GM23338 (cell line): ENCODE measurements around the gene ATP8A2. TPM values are rescaled to one million over a fixed set of nuclear protein-coding genes. Genes with fewer than 3 reads are reported as not detected.

Experiments used
- ATAC-seq: fragments of 200-7000 bp; cut with Tn5 transposase; 3 replicates; pipeline ENCODE4 v1.9.1; 2020
- DNase-seq: peaks from one replicate; pipeline ENCODE4 v3.0.0-alpha.2; 2015; ENCODE audit warnings: low spot score
- H2AFZ ChIP-seq: fragments of 200-600 bp; sonication (generic); 2 replicates; pipeline ENCODE4 v1.8.0; 2016; ENCODE audit warnings: antibody characterized with exemption, mild to moderate bottlenecking, moderate library complexity
- H3F3A ChIP-seq: fragments of 200-600 bp; sonication (generic); replicated peaks from 2 replicates; pipeline ENCODE4 v1.8.0; 2017; ENCODE audit warnings: antibody characterized with exemption, mixed run types, low read depth
- H3K27ac ChIP-seq: fragments of 200-600 bp; sonication (generic); 2 replicates; pipeline ENCODE4 v1.6.1; 2016; ENCODE audit warnings: low read depth
- H3K27me3 ChIP-seq: fragments of 200-600 bp; sonication (generic); 2 replicates; pipeline ENCODE4 v1.8.0; 2016; ENCODE audit warnings: mild to moderate bottlenecking, mixed run types, moderate library complexity; ENCODE audit not compliant: insufficient read depth
- H3K36me3 ChIP-seq: fragments of 200-600 bp; sonication (generic); 2 replicates; pipeline ENCODE4 v1.8.0; 2016; ENCODE audit warnings: mild to moderate bottlenecking; ENCODE audit not compliant: insufficient read depth
- H3K4me1 ChIP-seq: fragments of 200-600 bp; sonication (generic); 2 replicates; pipeline ENCODE4 v1.8.0; 2016; ENCODE audit warnings: mild to moderate bottlenecking, moderate library complexity; ENCODE audit not compliant: insufficient read depth
- H3K4me2 ChIP-seq: fragments of 200-600 bp; sonication (generic); 2 replicates; pipeline ENCODE4 v1.7.1; 2017; ENCODE audit warnings: mixed run types
- H3K4me3 ChIP-seq: fragments of 200-600 bp; sonication (generic); 2 replicates; pipeline ENCODE4 v1.6.1; 2016; ENCODE audit warnings: mixed run types
- H3K79me2 ChIP-seq: fragments of 200-600 bp; sonication (generic); replicated peaks from 2 replicates; pipeline ENCODE4 v1.8.0; 2017; ENCODE audit warnings: mild to moderate bottlenecking; ENCODE audit not compliant: insufficient read depth
- H3K9me2 ChIP-seq: fragments of 200-600 bp; sonication (generic); 2 replicates; pipeline ENCODE4 v1.8.0; 2017; ENCODE audit not compliant: insufficient read depth
- H4K20me1 ChIP-seq: fragments of 200-600 bp; sonication (generic); replicated peaks from 2 replicates; pipeline ENCODE4 v1.8.0; 2017; ENCODE audit warnings: mild to moderate bottlenecking; ENCODE audit not compliant: insufficient read depth
- H3K27ac Mint-ChIP-seq: 2 replicates; pipeline ENCODE4 v1.8.0; 2020; ENCODE audit warnings: inconsistent platforms, mild to moderate bottlenecking, moderate library complexity, mixed read lengths
- H3K27me3 Mint-ChIP-seq: 3 replicates; pipeline ENCODE4 v1.8.0; 2022; ENCODE audit warnings: low read depth, mild to moderate bottlenecking, moderate library complexity, mixed read lengths, inconsistent platforms; ENCODE audit not compliant: insufficient read depth, poor library complexity
- H3K36me3 Mint-ChIP-seq: 3 replicates; pipeline ENCODE4 v1.8.0; 2021; ENCODE audit warnings: low read depth, mild to moderate bottlenecking, inconsistent platforms, moderate library complexity, mixed read lengths
- H3K4me1 Mint-ChIP-seq: 3 replicates; pipeline ENCODE4 v1.8.0; 2020; ENCODE audit warnings: mild to moderate bottlenecking, inconsistent platforms, mixed read lengths
- H3K4me3 Mint-ChIP-seq: 3 replicates; pipeline ENCODE4 v1.8.0; 2021; ENCODE audit warnings: moderate library complexity, mild to moderate bottlenecking, inconsistent platforms, mixed read lengths
- H3K9me3 Mint-ChIP-seq: 3 replicates; pipeline ENCODE4 v1.8.0; 2020; ENCODE audit warnings: moderate library complexity, mild to moderate bottlenecking, inconsistent platforms, mixed read lengths
- CTCF ChIP-seq, 2 experiments: fragments of 200-600 bp in 1 of 2; sonication (generic) in 1 of 2; conservative IDR thresholded peaks; 2 replicates each; pipeline versions ENCODE4 v1.5.1 to v1.6.1; 2016 to 2017; ENCODE audit warnings: antibody characterized with exemption in 2 of 2, low read depth in 2 of 2, mild to moderate bottlenecking in 2 of 2, moderate library complexity in 1 of 2
- EZH2 ChIP-seq: fragments of 200-600 bp; sonication (generic); IDR thresholded peaks from one replicate; pipeline ENCODE4 v1.8.0; 2017; ENCODE audit warnings: antibody characterized with exemption, mild to moderate bottlenecking, low read depth; ENCODE audit not compliant: unreplicated experiment
- EZH2phosphoT487 ChIP-seq: fragments of 200-600 bp; sonication (generic); IDR thresholded peaks from one replicate; pipeline ENCODE4 v1.8.1; 2018; ENCODE audit warnings: antibody characterized with exemption; ENCODE audit not compliant: unreplicated experiment
- POLR2AphosphoS5 ChIP-seq: IDR thresholded peaks from 2 replicates; pipeline ENCODE4 v1.6.1; 2016; ENCODE audit warnings: antibody characterized with exemption, low read depth
- REST ChIP-seq: IDR thresholded peaks from one replicate; pipeline ENCODE4 v1.6.1; 2018; ENCODE audit warnings: antibody characterized with exemption; ENCODE audit not compliant: unreplicated experiment
- STAT1 ChIP-seq: IDR thresholded peaks from one replicate; pipeline ENCODE4 v1.6.1; 2016; ENCODE audit warnings: antibody characterized with exemption; ENCODE audit not compliant: unreplicated experiment
- ZNF114 ChIP-seq: fragments of 250-450 bp; sonication (Bioruptor Pico); IDR thresholded peaks from 2 replicates; pipeline ENCODE4 v1.5.0; 2020; ENCODE audit warnings: mild to moderate bottlenecking, moderate library complexity
- ZNF331 ChIP-seq: fragments of 250-450 bp; sonication (Bioruptor Pico); IDR thresholded peaks from 2 replicates; pipeline ENCODE4 v1.5.0; 2020; ENCODE audit warnings: low read depth, mild to moderate bottlenecking, moderate library complexity
- polyA plus RNA-seq: library from polyadenylated mRNA; unstranded; fragments of >200 nt; fragmentation: Nextera tagmentation; extraction: Ambion mirVana; gene quantifications from 2 replicates; pipeline ENCODE4 v1.2.1, GENCODE V29; 2016
- total RNA-seq: library from RNA; depleted of rRNA; stranded (reverse); fragments of >200 nt; shearing (Covaris generic); gene quantifications from 2 replicates; pipeline ENCODE4 v1.2.3, GENCODE V29; 2014

ATP8A2 gene
- total and polyA plus RNA-seq, 2 experiments from 2014 or later: 5.7 to 8.8 TPM

- H3K9me2 ChIP-seq: 0 out of 2 replicates have a peak, but pooled peaks cover 3% of the 10 kb centered on the region
- Mint-ChIP-seq H3K27ac (no peak overlapping the region), H3K36me3 (no peaks in the 10 kb centered on the region), H3K9me3 (no peaks in the 10 kb centered on the region), H3K4me1 (peaks cover 14% of the 10 kb centered on the region), H3K27me3 (peaks cover 2% of the 10 kb centered on the region), H3K4me3 (no peak overlapping the region)
- no peak overlapping the region for H3K4me2 ChIP-seq
- no peaks in the 10 kb centered on the region for H4K20me1 ChIP-seq
- no peak for ATAC-seq
- TF ChIP-seq REST (no peak), EZH2phosphoT487 (no peak), ZNF331 (CRISPR knock-in tag) (no peak)
- no peaks in the 10 kb centered on the region for H3K27me3 ChIP-seq
- DNase-seq: no peak
- H3K27ac ChIP-seq: no peak overlapping the region
- H2AFZ ChIP-seq: no peak overlapping the region
- no peaks in the 10 kb centered on the region; the same call in 1 of the 2 replicates for H3K4me1 ChIP-seq
- H3K36me3 ChIP-seq: no peaks in the 10 kb centered on the region
- H3K79me2 ChIP-seq: no peaks in the 10 kb centered on the region
- no peaks in the 10 kb centered on the region for H3F3A ChIP-seq
- H3K4me3 ChIP-seq: no peak overlapping the region
Observed at GRCh38 chr13:25783076-25783475, 411.3 kb downstream of the ATP8A2 start.

- H3K4me1 Mint-ChIP-seq: peaks cover 11% of the 10 kb centered on the region
- no peak overlapping the region for H3K27ac Mint-ChIP-seq
- DNase-seq: no peak
- Histone ChIP-seq H3K27ac (no peak overlapping the region), H3K27me3 (no peaks in the 10 kb centered on the region), H3K4me1 (no peaks in the 10 kb centered on the region; the same call in 1 of the 2 replicates), H3F3A (no peaks in the 10 kb centered on the region), H4K20me1 (no peaks in the 10 kb centered on the region), H3K36me3 (no peaks in the 10 kb centered on the region), H3K4me3 (no peak overlapping the region), H3K9me2 (0 out of 2 replicates have a peak, but pooled peaks cover 3% of the 10 kb centered on the region), H2AFZ (no peak overlapping the region), H3K79me2 (no peaks in the 10 kb centered on the region), H3K4me2 (no peak overlapping the region)
- no peaks in the 10 kb centered on the region for H3K36me3 Mint-ChIP-seq
- H3K9me3 Mint-ChIP-seq: no peaks in the 10 kb centered on the region
- H3K27me3 Mint-ChIP-seq: no peaks in the 10 kb centered on the region
- no peak overlapping the region for H3K4me3 Mint-ChIP-seq
- ATAC-seq: no peak
- TF ChIP-seq STAT1: no peak
- no peak for TF ChIP-seq CTCF (conservative IDR thresholded peaks at IDR 0.05; ENCODE audit: low read depth in 2 of 2)
- no peak for TF ChIP-seq EZH2
- no peak for TF ChIP-seq POLR2AphosphoS5
- TF ChIP-seq ZNF331 (CRISPR knock-in tag): no peak
- TF ChIP-seq EZH2phosphoT487: no peak
- no peak for TF ChIP-seq ZNF114 (CRISPR knock-in tag)
- TF ChIP-seq REST: no peak
Observed at GRCh38 chr13:25783601-25784024, 411.8 kb downstream of the ATP8A2 start.
